OCI-LY7 (cell line): ENCODE results near the gene SLC1A4.

Experiments used
- EZH2phosphoT487 ChIP-seq: fragments of 200-600 bp; sonication (generic); IDR thresholded peaks from 2 replicates; pipeline ENCODE4 v1.6.1; 2018; ENCODE audit warnings: low read depth, borderline replicate concordance, mild to moderate bottlenecking, mixed run types, antibody characterized with exemption, low read length, moderate library complexity, mixed read lengths
- TF ChIP-seq, protein P1 (sequence below): fragments of 200-600 bp; sonication (generic); conservative IDR thresholded peaks from 2 replicates; pipeline ENCODE4 v1.5.1; 2014; ENCODE audit warnings: mild to moderate bottlenecking, antibody characterized with exemption, low read length, moderate library complexity, mixed read lengths

DNA sequence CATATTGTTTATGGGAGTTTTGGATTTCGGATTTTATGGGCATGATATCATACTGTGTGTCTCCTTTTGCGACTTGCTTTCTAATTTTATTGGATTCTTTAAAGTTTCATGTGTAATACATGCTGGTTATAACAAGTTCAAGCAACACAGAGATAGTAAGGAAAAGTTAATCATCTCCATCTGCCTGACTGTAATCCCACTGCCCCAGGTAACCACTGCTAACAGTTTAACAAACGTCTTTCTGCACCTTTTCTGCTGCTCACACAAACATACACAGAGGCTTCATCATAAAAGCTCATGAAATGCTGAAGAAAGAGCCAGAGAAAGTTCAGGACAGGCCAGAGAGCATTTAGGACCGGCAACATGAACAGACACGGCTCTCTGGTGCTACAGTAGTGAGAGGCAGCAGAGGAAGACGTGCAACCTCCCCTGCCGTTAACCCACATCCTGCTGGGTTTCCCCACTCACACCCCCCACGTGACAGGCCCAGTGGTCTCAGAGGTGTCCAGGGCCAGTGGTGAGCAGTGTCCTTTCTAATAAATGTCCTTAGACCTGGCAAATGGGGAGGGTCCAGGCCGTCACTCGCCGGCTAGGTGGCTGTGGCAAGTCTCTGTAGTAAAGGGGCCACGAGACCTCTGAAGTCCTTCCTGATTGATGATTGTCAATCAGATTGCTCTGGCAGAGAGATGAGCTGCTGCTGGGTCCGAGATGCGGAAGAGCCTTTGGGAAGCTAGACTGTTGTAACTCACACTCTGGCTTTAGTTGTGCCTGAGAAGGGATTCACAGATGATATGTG, 43.0 kb upstream of the SLC1A4 start:
- TF ChIP-seq EZH2phosphoT487: no peak
- TF ChIP-seq, protein P1, sequence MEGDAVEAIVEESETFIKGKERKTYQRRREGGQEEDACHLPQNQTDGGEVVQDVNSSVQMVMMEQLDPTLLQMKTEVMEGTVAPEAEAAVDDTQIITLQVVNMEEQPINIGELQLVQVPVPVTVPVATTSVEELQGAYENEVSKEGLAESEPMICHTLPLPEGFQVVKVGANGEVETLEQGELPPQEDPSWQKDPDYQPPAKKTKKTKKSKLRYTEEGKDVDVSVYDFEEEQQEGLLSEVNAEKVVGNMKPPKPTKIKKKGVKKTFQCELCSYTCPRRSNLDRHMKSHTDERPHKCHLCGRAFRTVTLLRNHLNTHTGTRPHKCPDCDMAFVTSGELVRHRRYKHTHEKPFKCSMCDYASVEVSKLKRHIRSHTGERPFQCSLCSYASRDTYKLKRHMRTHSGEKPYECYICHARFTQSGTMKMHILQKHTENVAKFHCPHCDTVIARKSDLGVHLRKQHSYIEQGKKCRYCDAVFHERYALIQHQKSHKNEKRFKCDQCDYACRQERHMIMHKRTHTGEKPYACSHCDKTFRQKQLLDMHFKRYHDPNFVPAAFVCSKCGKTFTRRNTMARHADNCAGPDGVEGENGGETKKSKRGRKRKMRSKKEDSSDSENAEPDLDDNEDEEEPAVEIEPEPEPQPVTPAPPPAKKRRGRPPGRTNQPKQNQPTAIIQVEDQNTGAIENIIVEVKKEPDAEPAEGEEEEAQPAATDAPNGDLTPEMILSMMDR: no peak
